ENCODE measurements around the gene JMJD4.

The JMJD4 gene

DNA sequence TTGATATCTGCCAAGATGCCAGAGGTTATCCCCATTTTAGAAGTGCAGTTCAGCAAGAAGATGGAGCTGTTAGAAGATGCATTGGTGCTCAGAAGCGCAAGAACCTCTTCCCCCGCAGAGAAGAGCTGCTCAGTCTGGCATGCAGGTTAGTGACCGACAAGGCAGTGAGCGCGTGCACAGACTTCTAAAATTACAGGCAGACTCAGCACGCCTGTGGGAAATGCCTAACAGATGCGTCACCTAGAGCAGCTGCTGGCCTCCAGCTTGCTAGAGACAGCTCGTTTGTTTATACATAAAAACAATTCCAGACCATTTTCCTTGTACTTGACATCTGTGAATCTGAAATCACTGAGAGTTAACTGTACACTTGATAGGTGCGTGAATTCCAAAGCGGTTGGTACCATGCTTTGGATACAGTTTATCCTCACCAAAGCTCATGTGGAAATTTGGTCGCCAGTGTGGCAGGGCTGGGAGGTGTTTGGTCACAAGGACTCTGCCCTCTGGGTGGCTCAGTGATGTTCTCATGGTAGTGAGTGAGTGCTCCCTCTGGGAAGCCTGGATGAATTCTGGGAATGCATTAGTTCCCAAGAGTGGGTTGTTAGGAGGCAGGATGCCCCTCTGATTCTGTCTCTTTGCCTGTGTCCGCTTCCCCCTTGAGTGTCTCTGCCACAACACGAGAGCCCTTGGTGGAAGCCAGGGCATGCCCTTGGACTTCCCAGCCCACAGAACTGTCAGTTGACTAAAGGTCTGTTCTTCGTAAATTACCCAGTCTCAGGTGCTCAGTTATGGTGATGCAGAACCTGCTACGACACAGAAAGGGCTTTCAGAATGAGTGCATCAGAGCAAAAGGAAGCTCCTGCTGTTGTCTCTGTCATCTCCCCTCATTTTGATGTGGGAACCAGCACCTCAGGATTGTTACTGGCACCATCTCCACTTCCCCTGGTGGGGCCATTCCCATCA, 24.5 kb upstream of the JMJD4 start:
- Histone ChIP-seq H3K4me1 (ENCODE audit: insufficient read depth, low read length) (peaks cover 51% of the 10 kb centered on the region), H3K27ac (ENCODE audit: low read depth, low read length) (peak overlapping the region; percentile 72), H3K9ac (ENCODE audit: low read length) (peak overlapping the region; percentile 17), H3K9me3 (ENCODE audit: low read length) (no peaks in the 10 kb centered on the region), H3K27me3 (ENCODE audit: control insufficient read depth in 1 of 2, insufficient read depth in 2 of 2, low read length in 2 of 2) (no peaks in the 10 kb centered on the region), H3K36me3 (ENCODE audit: insufficient read depth, low read length) (peaks cover 24% of the 10 kb centered on the region), H3K4me3 (ENCODE audit: low read depth in 1 of 2, low read length in 2 of 2) (no peak overlapping the region)

DNA sequence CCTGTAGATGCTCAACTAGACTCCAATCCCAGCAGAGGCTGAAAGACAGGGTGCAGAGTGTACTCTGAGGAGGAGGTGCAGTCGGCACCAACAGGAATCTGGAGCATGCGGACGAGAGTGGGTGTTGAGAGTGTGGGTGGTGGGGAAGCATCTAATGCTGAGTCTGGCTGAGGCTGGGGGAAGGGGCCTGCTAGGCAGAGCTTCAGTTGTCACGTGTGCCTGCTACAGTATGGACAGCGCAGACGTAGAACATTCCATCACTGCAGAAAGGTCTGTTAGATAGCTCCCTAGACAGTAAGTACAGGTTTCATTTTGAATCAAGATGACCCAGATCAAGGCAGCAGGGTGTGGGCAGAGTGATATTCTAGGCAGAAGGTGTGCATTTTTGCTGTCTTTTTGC, 23.3 kb upstream of the JMJD4 start:
- Histone ChIP-seq H3K4me1 (ENCODE audit: insufficient read depth, low read length) (peaks cover 57% of the 10 kb centered on the region), H3K4me3 (ENCODE audit: low read depth in 1 of 2, low read length in 2 of 2) (no peak overlapping the region), H3K27ac (ENCODE audit: low read depth, low read length) (peak overlapping the region; percentile 72), H3K9me3 (ENCODE audit: low read length) (no peaks in the 10 kb centered on the region), H3K9ac (ENCODE audit: low read length) (no peak overlapping the region), H3K36me3 (ENCODE audit: insufficient read depth, low read length) (peaks cover 24% of the 10 kb centered on the region), H3K27me3 (ENCODE audit: control insufficient read depth in 1 of 2, insufficient read depth in 2 of 2, low read length in 2 of 2) (no peaks in the 10 kb centered on the region)

DNA sequence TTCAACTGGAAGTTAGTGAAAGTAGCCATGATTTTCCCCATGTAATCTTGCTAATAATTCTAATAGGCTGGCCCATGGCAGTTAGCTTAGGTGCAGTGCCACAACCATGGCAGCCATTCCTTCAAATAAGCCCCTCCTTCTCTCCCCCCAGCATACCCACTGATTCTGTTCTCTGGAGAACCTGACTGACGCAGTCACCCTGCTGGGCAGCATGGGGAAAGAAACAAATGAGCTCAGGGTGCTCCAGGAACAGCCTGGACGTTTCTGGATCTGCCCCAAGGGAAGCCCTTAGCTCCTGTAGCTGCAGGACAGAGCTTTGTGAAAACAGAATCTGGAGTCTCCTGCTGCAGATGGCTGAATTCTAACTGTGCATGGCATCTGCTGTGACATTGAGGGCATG, 22.7 kb upstream of the JMJD4 start:
- H3K27me3 ChIP-seq (ENCODE audit: control insufficient read depth in 1 of 2, insufficient read depth in 2 of 2, low read length in 2 of 2): no peaks in the 10 kb centered on the region
- H3K9me3 ChIP-seq (ENCODE audit: low read length): no peaks in the 10 kb centered on the region
- H3K36me3 ChIP-seq (ENCODE audit: insufficient read depth, low read length): peaks cover 24% of the 10 kb centered on the region
- no peak overlapping the region for H3K4me3 ChIP-seq (ENCODE audit: low read depth in 1 of 2, low read length in 2 of 2)
- H3K27ac ChIP-seq (ENCODE audit: low read depth, low read length): peak overlapping the region; percentile 10
- peaks cover 58% of the 10 kb centered on the region for H3K4me1 ChIP-seq (ENCODE audit: insufficient read depth, low read length)
- no peak overlapping the region for H3K9ac ChIP-seq (ENCODE audit: low read length)

DNA sequence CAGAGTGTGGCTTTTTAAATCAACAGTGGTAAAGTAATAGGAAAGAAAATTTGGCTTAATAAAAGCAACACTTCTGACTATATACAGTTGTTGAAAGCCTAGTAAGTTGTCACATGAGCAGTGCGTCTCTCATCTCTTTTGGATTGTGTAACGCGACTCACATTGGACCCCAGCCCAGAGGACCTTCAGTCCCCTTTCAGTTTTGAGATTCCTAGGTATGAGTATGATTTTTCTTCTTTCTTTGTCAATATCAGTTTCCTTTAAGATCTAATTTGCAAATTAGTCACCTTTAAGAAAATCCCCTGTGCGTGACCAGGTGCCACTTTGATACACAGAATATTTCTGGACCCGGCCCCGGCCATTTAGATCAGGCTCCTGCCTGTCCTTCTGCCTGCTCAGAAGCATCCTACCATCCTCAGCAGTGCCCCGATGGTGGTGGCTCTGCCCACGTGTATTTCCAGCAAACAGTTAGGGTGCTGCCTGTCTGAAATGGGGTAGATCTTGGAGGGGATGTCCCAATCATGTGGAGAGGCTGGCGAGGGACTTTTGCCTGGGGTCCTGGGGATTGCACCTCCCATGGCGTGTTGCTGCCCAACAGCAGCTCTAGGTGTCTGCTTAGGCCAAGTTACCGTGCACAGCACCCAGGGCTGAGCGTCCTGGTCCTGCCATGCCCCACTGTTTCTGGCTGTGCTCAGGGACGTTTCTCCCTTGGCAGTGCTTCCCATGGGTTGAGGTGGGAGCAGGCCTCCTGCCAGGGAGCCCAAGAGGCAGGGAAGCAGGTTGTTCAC, 21.3 kb upstream of the JMJD4 start:
- Histone ChIP-seq H3K9ac (ENCODE audit: low read length) (no peak overlapping the region), H3K4me3 (ENCODE audit: low read depth in 1 of 2, low read length in 2 of 2) (no peak overlapping the region), H3K4me1 (ENCODE audit: insufficient read depth, low read length) (peaks cover 50% of the 10 kb centered on the region), H3K36me3 (ENCODE audit: insufficient read depth, low read length) (peaks cover 24% of the 10 kb centered on the region), H3K27me3 (ENCODE audit: control insufficient read depth in 1 of 2, insufficient read depth in 2 of 2, low read length in 2 of 2) (no peaks in the 10 kb centered on the region), H3K27ac (ENCODE audit: low read depth, low read length) (no peak overlapping the region), H3K9me3 (ENCODE audit: low read length) (no peaks in the 10 kb centered on the region)

GRCh38 chr1:227754958-227755357, 19.9 kb upstream of the JMJD4 start:
- H3K36me3 ChIP-seq (ENCODE audit: insufficient read depth, low read length): peaks cover 25% of the 10 kb centered on the region
- no peak overlapping the region for H3K27ac ChIP-seq (ENCODE audit: low read depth, low read length)
- no peak overlapping the region for H3K9ac ChIP-seq (ENCODE audit: low read length)
- H3K4me1 ChIP-seq (ENCODE audit: insufficient read depth, low read length): peaks cover 52% of the 10 kb centered on the region
- no peaks in the 10 kb centered on the region for H3K27me3 ChIP-seq (ENCODE audit: control insufficient read depth in 1 of 2, insufficient read depth in 2 of 2, low read length in 2 of 2)
- H3K9me3 ChIP-seq (ENCODE audit: low read length): no peaks in the 10 kb centered on the region
- H3K4me3 ChIP-seq (ENCODE audit: low read depth in 1 of 2, low read length in 2 of 2): no peak overlapping the region

DNA sequence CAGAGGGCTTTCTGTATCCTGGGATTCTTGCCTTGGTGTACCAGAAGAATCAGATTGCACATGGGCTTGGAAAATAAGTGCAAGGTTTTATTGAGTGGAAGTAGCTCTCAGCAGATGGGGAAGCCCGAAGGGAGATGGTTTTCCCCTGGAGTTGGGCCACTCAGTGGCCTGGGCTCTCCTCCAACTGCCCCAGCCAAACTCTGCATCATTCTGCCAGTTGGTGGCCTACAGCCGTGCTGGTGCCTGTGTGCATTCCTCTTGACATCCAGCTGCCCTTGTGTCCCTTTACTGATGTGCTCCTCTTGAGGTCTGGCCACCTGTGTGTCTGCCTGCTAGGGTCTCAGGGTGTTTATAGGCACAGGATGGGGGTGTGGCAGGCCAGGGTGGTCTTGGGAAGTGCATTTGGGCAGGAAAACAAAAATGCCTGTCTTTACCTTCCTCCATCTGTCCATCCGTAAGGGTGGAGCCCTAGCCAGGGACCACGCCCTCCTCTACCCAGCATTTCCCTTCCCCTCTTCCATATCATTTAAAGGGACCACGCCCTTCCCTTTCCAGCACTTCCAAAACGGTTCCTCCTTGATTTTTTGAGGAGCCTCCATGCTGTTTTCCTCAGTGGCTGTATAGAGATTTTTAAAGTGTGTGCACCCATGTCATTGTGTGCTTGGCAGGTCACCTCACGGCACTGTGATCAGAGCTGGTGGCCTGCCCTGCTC, 19.1 kb upstream of the JMJD4 start:
- no peak overlapping the region for H3K9ac ChIP-seq (ENCODE audit: low read length)
- H3K4me3 ChIP-seq (ENCODE audit: low read depth in 1 of 2, low read length in 2 of 2): no peak overlapping the region
- peak overlapping the region; percentile 48 for H3K27ac ChIP-seq (ENCODE audit: low read depth, low read length)
- H3K4me1 ChIP-seq (ENCODE audit: insufficient read depth, low read length): peaks cover 53% of the 10 kb centered on the region
- no peaks in the 10 kb centered on the region for H3K27me3 ChIP-seq (ENCODE audit: control insufficient read depth in 1 of 2, insufficient read depth in 2 of 2, low read length in 2 of 2)
- peaks cover 20% of the 10 kb centered on the region for H3K36me3 ChIP-seq (ENCODE audit: insufficient read depth, low read length)
- no peaks in the 10 kb centered on the region for H3K9me3 ChIP-seq (ENCODE audit: low read length)

DNA sequence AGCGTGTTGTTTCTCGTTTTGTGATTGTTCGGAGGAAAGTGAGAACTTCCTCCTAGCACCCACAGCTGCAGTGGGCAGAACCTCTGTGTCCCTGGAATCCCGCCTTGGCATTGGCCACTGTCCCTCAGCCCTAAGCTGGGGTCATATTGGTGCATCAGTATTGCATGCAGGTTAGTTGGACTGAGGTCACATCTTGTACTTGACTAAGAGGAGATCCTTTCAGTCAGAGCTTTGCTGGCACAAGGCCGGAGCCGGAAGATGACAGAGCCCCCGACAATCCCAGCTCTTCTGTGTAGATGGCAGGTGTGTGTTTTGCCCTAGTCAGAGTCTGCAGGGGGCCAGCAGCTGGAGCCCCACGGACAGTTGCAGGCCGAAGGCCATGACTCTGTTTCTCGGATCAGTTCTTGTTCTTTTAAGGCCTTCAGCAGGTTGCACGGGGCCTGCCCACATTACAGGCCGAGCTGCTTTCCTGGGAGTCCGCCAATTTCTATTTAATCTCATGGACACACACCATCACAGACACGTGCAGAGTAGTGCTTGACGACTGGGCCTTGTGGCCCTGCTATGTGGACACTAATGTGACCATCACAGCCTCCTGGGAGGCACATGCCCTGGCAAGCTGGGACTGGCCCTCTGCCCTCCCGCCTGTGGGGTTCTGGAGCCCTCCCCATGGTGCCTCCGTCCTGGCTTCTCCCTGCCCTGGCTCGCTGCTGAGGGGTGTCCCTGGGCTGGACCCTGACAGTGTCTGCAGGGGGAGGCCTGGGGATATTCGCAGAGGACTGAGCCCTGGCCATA, 15.0 kb upstream of the JMJD4 start:
- Histone ChIP-seq H3K9me3 (ENCODE audit: low read length) (no peaks in the 10 kb centered on the region), H3K36me3 (ENCODE audit: insufficient read depth, low read length) (peaks cover 6% of the 10 kb centered on the region), H3K27me3 (ENCODE audit: control insufficient read depth in 1 of 2, insufficient read depth in 2 of 2, low read length in 2 of 2) (no peaks in the 10 kb centered on the region), H3K27ac (ENCODE audit: low read depth, low read length) (peak overlapping the region; percentile 83), H3K9ac (ENCODE audit: low read length) (peak overlapping the region; percentile 3), H3K4me3 (ENCODE audit: low read depth in 1 of 2, low read length in 2 of 2) (no peak overlapping the region), H3K4me1 (ENCODE audit: insufficient read depth, low read length) (peaks cover 58% of the 10 kb centered on the region)

- Histone ChIP-seq H3K27ac (ENCODE audit: low read depth, low read length) (peak overlapping the region; percentile 83), H3K9ac (ENCODE audit: low read length) (peak overlapping the region; percentile 3), H3K36me3 (ENCODE audit: insufficient read depth, low read length) (peaks cover 6% of the 10 kb centered on the region), H3K27me3 (ENCODE audit: control insufficient read depth in 1 of 2, insufficient read depth in 2 of 2, low read length in 2 of 2) (no peaks in the 10 kb centered on the region), H3K4me3 (ENCODE audit: low read depth in 1 of 2, low read length in 2 of 2) (no peak overlapping the region), H3K4me1 (ENCODE audit: insufficient read depth, low read length) (peaks cover 53% of the 10 kb centered on the region), H3K9me3 (ENCODE audit: low read length) (no peaks in the 10 kb centered on the region)
Measured at GRCh38 chr1:227749225-227749624, 14.1 kb upstream of the JMJD4 start.

DNA sequence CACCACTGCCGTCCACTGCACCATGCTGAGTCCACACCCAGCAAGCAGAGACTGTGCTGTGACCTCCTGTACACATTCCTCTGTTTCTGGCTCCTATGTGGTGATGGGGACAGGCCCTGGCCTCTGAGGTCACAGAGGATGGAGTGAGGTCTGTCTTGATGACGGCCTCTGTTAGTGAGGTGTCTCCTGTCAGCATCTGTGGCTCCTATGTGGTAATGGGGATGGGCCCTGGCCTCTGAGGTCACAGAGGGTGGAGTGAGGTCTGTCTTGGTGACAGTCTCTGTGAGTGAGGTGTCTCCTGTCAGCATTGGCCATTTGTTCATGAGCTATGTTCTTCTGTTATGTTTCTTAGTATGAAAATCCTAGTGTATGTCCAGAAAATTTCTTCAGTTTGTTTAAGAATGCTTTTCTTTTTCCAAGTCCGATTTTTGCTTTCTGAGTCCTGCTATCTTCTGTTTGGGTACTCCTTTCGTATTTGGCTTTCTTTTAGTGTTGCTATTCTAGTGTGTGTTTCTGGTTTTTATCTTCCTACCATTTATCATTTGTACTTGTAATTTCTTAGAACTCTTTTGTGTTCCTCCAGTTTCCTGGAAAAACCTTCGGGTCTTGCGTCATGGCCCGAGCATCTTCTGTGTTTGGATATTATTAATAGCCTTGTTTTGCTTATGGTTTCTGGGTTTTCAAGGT, 13.5 kb upstream of the JMJD4 start:
- peaks cover 6% of the 10 kb centered on the region for H3K36me3 ChIP-seq (ENCODE audit: insufficient read depth, low read length)
- no peak overlapping the region for H3K4me3 ChIP-seq (ENCODE audit: low read depth in 1 of 2, low read length in 2 of 2)
- peak overlapping the region; percentile 88 for H3K27ac ChIP-seq (ENCODE audit: low read depth, low read length)
- no peaks in the 10 kb centered on the region for H3K27me3 ChIP-seq (ENCODE audit: control insufficient read depth in 1 of 2, insufficient read depth in 2 of 2, low read length in 2 of 2)
- H3K9me3 ChIP-seq (ENCODE audit: low read length): no peaks in the 10 kb centered on the region
- peak overlapping the region; percentile 14 for H3K9ac ChIP-seq (ENCODE audit: low read length)
- H3K4me1 ChIP-seq (ENCODE audit: insufficient read depth, low read length): peaks cover 47% of the 10 kb centered on the region

DNA sequence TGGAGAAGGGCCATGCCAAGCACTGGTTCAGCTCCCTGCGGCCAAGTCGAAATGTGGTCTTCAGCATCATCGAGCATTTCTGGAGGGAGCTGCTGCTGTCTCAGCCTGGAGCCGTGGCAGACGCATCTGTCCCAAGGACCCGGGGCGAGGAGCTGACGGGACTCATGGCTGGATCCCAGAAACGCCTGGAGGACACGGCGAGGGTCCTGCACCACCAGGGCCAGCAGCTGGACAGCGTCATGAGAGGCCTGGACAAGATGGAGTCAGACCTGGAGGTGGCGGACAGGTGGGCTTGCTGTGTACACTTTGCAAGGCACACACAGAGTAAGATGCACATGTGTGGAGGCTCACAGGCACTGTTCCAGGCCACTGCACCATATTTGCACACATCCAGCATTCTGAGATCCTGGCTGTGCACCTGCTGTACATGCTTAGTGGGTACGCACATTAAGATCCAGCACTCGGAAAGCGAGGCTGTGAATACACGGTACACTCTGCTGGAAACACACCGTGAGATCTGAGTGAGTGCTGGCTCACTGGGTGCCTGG, 12.9 kb upstream of the JMJD4 start:
- no peak overlapping the region for H3K4me3 ChIP-seq (ENCODE audit: low read depth in 1 of 2, low read length in 2 of 2)
- H3K36me3 ChIP-seq (ENCODE audit: insufficient read depth, low read length): peaks cover 6% of the 10 kb centered on the region
- peak overlapping the region; percentile 14 for H3K9ac ChIP-seq (ENCODE audit: low read length)
- H3K4me1 ChIP-seq (ENCODE audit: insufficient read depth, low read length): peaks cover 41% of the 10 kb centered on the region
- peak overlapping the region; percentile 88 for H3K27ac ChIP-seq (ENCODE audit: low read depth, low read length)
- H3K9me3 ChIP-seq (ENCODE audit: low read length): no peaks in the 10 kb centered on the region
- H3K27me3 ChIP-seq (ENCODE audit: control insufficient read depth in 1 of 2, insufficient read depth in 2 of 2, low read length in 2 of 2): no peaks in the 10 kb centered on the region

Measured in muscle layer of colon (tissue), 2 donors.